Keratinocyte (primary cell): ENCODE data around the gene KRTAP20-3.

Source experiments
- CTCF ChIP-seq, 3 experiments: IDR thresholded peaks in 1 of 3; conservative IDR thresholded peaks in 1 of 3; optimal IDR thresholded peaks in 1 of 3; 2 replicates in 2 of 3; 3 replicates in 1 of 3; pipeline versions ENCODE3 to v1.5.1; 2011; ENCODE audit warnings: low read length in 3 of 3, mild to moderate bottlenecking in 3 of 3, moderate library complexity in 2 of 3, control low read depth in 1 of 3, inconsistent platforms in 1 of 3; ENCODE audit not compliant: insufficient read depth in 2 of 3; ENCODE audit errors: extremely low read depth in 1 of 3
- EZH2 ChIP-seq: IDR thresholded peaks from one replicate; pipeline ENCODE4 v1.6.1; 2012; ENCODE audit warnings: inconsistent platforms, mild to moderate bottlenecking, low read length, moderate library complexity

DNA sequence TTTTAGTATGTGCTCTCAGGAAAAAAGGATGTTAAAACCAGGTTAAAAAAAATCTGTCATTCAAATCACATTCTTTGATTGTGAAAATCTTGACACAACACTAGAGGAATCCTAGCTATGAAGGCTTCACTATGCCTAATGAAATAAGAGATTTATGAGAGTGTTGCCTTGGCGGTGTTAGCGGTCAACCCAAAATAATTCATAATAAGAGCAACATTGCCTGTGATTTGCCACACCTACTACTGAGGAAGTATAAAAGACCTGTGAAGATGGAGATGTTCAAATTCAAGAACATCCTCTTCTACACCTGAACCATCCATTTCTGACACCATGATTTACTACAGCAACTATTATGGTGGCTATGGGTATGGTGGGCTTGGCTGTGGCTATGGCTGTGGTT lies 26.5 kb upstream of the KRTAP20-3 start, which contains the start of gene KRTAP20-1:
- TF ChIP-seq CTCF (optimal IDR thresholded peaks at IDR 0.05 in 1 of 3, IDR thresholded peaks at IDR 0.05 in 1 of 3, conservative IDR thresholded peaks at IDR 0.05 in 1 of 3; ENCODE audit: extremely low read depth in 1 of 3, insufficient read depth in 2 of 3, low read length in 3 of 3) (no peak), EZH2 (no peak)
